Right lung (tissue), 5 donors: ENCODE measurements around the gene TMX3. TPM values are rescaled to one million over a fixed set of nuclear protein-coding genes. Genes with fewer than 3 reads are reported as not detected.

Experiments
- DNase-seq, 2 donors: peaks; one replicate each; pipeline ENCODE4 v3.0.0-alpha.2; 2013
- polyA plus RNA-seq, 5 donors: library from polyadenylated mRNA; unstranded; fragments of 120-200 nt; gene quantifications; one replicate each; pipeline versions ENCODE4 v1.2.1 to v1.2.3, GENCODE V29; 2013; ENCODE audit warnings: inconsistent platforms in 1 of 5, low replicate concordance in 1 of 5; ENCODE audit not compliant: insufficient read length in 5 of 5, insufficient read depth in 1 of 5

The TMX3 gene
- polyA plus RNA-seq, 5 donors, result 54.0 to 107 (median 89.3) TPM

DNA sequence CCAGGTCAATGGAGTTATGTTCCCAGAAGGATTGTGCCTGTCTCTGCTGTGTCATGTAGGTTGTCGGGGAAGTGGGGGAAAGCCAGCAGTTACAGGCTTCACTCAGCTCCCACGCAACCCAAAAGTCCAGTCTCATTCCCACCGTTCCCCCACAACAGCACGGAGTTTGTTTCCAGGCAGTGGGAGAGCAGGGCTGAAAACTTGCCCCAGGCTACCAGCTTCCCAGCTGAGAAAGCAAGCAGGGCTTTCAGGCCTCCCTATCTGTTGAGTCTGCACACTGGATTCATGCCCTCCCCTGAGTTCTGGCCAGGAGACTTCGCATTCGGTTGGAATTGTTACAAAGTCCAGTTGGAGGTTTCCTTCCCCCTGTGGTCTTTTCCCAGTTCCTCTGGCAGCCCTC is 76.3 kb downstream of the TMX3 start:
- DNase-seq, result no peak

DNA sequence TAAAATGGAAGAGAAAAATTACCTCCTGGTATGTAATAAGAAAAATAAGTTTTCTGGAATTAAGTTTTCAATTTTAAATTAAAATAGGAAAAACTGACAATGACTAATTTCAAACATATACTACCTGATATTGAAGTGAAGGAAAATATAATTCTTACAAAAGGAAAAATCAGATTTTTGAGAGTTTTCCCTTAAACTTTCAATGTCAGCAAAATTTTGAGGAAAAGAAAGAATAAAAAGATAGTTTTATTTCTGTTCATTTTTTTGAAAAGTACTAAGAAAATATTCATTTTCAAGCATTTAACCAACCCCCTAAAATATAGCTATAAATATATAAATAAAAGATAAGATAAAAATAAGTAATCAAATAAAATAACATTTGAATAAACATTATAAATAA is 87.1 kb downstream of the TMX3 start:
- no peak for DNase-seq

Other genes with a start within 250 kb of the TMX3 start
- 10 to 100 TPM in 4 of 5 donors, 1 to 10 TPM in 1; 9.8 to 20.7 (median 15.8) TPM for gene CCDC102B, start 83.0 kb upstream of the TMX3 start, polyA plus RNA-seq